ENCODE measurements around the gene EBF3.

DNA sequence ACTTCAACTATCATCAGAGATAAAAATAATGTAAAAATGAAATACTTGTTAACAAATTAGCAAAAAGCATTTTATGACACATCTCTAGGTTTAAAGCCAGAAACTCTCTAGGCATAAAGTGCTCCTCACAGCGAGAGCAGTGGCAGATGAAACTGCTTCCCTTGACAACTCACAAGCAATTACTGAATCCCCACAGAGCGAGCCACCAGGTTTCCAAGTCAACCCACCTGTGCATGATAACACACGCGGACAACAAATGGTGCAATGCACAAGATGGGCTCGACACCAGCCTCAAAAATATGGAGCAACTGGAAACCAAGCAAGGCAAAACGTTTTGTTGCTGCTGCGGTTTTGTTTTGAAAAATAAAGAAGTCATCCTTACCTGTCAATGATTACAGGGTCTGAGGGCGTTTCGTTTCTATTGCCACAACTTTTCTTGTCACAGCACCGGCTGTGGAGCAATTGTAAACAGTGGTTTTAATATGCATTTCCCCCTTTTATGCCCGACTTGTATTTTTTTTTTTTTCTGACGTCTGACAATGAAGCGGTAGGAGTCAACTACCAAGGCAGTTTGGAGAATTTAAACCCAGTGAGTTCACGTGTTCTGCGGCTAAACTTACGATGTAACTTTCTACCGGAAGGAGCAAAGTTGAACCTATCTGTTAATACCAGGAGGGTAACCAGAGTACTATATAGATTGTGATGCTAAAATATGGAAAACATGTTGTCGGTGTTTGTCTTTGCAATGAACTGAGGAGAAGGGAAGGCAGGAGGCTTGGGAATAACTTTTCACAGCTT is 7.0 kb downstream of the EBF3 start:
- no peak for TF ChIP-seq POLR2A (IDR thresholded peaks at IDR 0.05)
- TF ChIP-seq, protein P1, sequence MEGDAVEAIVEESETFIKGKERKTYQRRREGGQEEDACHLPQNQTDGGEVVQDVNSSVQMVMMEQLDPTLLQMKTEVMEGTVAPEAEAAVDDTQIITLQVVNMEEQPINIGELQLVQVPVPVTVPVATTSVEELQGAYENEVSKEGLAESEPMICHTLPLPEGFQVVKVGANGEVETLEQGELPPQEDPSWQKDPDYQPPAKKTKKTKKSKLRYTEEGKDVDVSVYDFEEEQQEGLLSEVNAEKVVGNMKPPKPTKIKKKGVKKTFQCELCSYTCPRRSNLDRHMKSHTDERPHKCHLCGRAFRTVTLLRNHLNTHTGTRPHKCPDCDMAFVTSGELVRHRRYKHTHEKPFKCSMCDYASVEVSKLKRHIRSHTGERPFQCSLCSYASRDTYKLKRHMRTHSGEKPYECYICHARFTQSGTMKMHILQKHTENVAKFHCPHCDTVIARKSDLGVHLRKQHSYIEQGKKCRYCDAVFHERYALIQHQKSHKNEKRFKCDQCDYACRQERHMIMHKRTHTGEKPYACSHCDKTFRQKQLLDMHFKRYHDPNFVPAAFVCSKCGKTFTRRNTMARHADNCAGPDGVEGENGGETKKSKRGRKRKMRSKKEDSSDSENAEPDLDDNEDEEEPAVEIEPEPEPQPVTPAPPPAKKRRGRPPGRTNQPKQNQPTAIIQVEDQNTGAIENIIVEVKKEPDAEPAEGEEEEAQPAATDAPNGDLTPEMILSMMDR (IDR thresholded peaks at IDR 0.05 in 4 of 5, conservative IDR thresholded peaks at IDR 0.05 in 1 of 5) = no peak

All from gastrocnemius medialis (tissue), 4 donors.